ENCODE data around the gene STRN3. TPM values are rescaled to one million over a fixed set of nuclear protein-coding genes. Genes with fewer than 3 reads are reported as not detected.
A peak's percentile ranks its signal among the peaks of the same experiment; 100 is the strongest.
"Not testable (repeated sequence)": the region's sequence is repeated elsewhere in the genome, so short reads cannot be mapped to it uniquely, and the experiment has no call there.

The STRN3 gene
- total RNA-seq, 4 donors from 2014 or later: 11.6 to 47.7 (median 38.9) TPM

GRCh38 chr14:31068235-31068634 is 42.1 kb upstream of the STRN3 start:
- H3K4me1 ChIP-seq: no peaks in the 10 kb centered on the region
- no peaks in the 10 kb centered on the region for H3K9me3 ChIP-seq
- no peak overlapping the region for H3K27ac ChIP-seq
- no peak for DNase-seq
- 50 to 78% methylated on average over 1 of the region's 1 CpG for WGBS, 2 donors
- H3K4me3 ChIP-seq: no peak overlapping the region
- no peaks in the 10 kb centered on the region for H3K36me3 ChIP-seq
- no peaks in the 10 kb centered on the region for H3K27me3 ChIP-seq
- intact Hi-C loops (cut with DNase I): no loop called here
- no peak for TF ChIP-seq CTCF (IDR thresholded peaks at IDR 0.05)
- TF ChIP-seq POLR2A (IDR thresholded peaks at IDR 0.05): no peak

GRCh38 chr14:31062908-31063307 is 36.7 kb upstream of the STRN3 start:
- 84 to 87% methylated on average over 8 of the region's 8 CpGs for whole genome bisulfite sequencing, 2 donors
- H3K9me3 ChIP-seq; DNase-seq; intact Hi-C loops (cut with DNase I); H3K36me3 ChIP-seq; H3K27me3 ChIP-seq; H3K4me3 ChIP-seq; H3K27ac ChIP-seq: not testable (repeated sequence)
- peaks cover 10 to 33% (median 14%) of the 10 kb centered on the region in 3 donors for H3K4me1 ChIP-seq

GRCh38 chr14:31060253-31060875 is 34.2 kb upstream of the STRN3 start:
- no peak overlapping the region for H3K4me3 ChIP-seq
- H3K9me3 ChIP-seq: no peaks in the 10 kb centered on the region
- H3K36me3 ChIP-seq: no peaks in the 10 kb centered on the region
- H3K4me1 ChIP-seq: peaks cover 10 to 50% (median 20%) of the 10 kb centered on the region in 3 donors
- DNase-seq: no peak
- H3K27ac ChIP-seq: peak overlapping the region in 3 of 4 donors; percentile 26 to 73 (median 48)
- TF ChIP-seq CTCF (IDR thresholded peaks at IDR 0.05): no peak
- no peak for TF ChIP-seq POLR2A (IDR thresholded peaks at IDR 0.05)
- 65 to 70% methylated on average over 6 of the region's 6 CpGs for WGBS, 2 donors
- H3K27me3 ChIP-seq: no peaks in the 10 kb centered on the region
- intact Hi-C loops (cut with DNase I): no loop called here

- TF ChIP-seq POLR2A (IDR thresholded peaks at IDR 0.05): no peak
- no peak for TF ChIP-seq CTCF (IDR thresholded peaks at IDR 0.05)
- H3K9me3 ChIP-seq: no peaks in the 10 kb centered on the region
- peak overlapping the region; percentile 46 to 61 (median 53) for H3K27ac ChIP-seq
- no peak for DNase-seq
- intact Hi-C loops (cut with DNase I): no loop called here
- 29 to 33% methylated on average over 1 of the region's 1 CpG for WGBS, 2 donors
- no peaks in the 10 kb centered on the region for H3K36me3 ChIP-seq
- no peaks in the 10 kb centered on the region for H3K27me3 ChIP-seq
- H3K4me3 ChIP-seq: no peak overlapping the region
- peaks cover 10 to 55% (median 20%) of the 10 kb centered on the region in 3 donors for H3K4me1 ChIP-seq
These were observed 33.2 kb upstream of the STRN3 start for GRCh38 chr14:31059152-31059924.

- TF ChIP-seq POLR2A (IDR thresholded peaks at IDR 0.05) (no peak), CTCF (IDR thresholded peaks at IDR 0.05) (no peak)
- intact Hi-C loops (cut with DNase I): no loop called here
- Histone ChIP-seq H3K4me3 (no peak overlapping the region), H3K27ac (peak overlapping the region in 3 of 4 donors; percentile 41 to 67 (median 65)), H3K27me3 (no peaks in the 10 kb centered on the region), H3K36me3 (no peaks in the 10 kb centered on the region), H3K9me3 (no peaks in the 10 kb centered on the region), H3K4me1 (peaks cover 10 to 55% (median 20%) of the 10 kb centered on the region in 3 donors)
- 72 to 89% methylated on average over 11 to 12 of the region's 12 CpGs for WGBS, 2 donors
- DNase-seq: no peak
These were observed 31.7 kb upstream of the STRN3 start for GRCh38 chr14:31057701-31058364.

Data from esophagus squamous epithelium (tissue), 5 donors.